ENCODE measurements around the gene MARCKSL1. TPM values are rescaled to one million over a fixed set of nuclear protein-coding genes. Genes with fewer than 3 reads are reported as not detected.
A peak's percentile ranks its signal among the peaks of the same experiment; 100 is the strongest.

The MARCKSL1 gene
- total RNA-seq, 2 experiments from 2014 or later, result 120 to 288 TPM

- intact Hi-C loops (cut with micrococcal nuclease; ENCODE audit: unreplicated experiment), result no loop called here
- DNase-seq (ENCODE audit: low spot score), result peak; percentile 48
- POLR2A ChIA-PET, result interaction anchor here (1.2 to 4.4 kb wide), 3 partner anchors 13 to 86 kb away, joined by 3 to 23 read pairs (median 4); no protein-coding TSS in a partner anchor
- Histone ChIP-seq H3K79me2 (ENCODE audit: insufficient read depth, low read depth, low read length) (peaks cover 27% of the 10 kb centered on the region), H2AFZ (ENCODE audit: low read length) (no peak overlapping the region), H3K4me1 (ENCODE audit: insufficient read depth, low read length, poor library complexity, severe bottlenecking) (peaks cover 50% of the 10 kb centered on the region), H3K4me2 (ENCODE audit: low read length) (peak overlapping the region; percentile 99), H3K9me3 (ENCODE audit: low read length) (no peaks in the 10 kb centered on the region), H3K36me3 (ENCODE audit: insufficient read depth, low read length) (peaks cover 57% of the 10 kb centered on the region), H3K9me2 (ENCODE audit: insufficient read depth, low read length) (no peaks in the 10 kb centered on the region), H4K20me1 (ENCODE audit: insufficient read depth, low read length) (peaks cover 10% of the 10 kb centered on the region), H3K4me3 (ENCODE audit: low read depth, low read length, poor library complexity, severe bottlenecking) (peak overlapping the region; percentile 85), H3K27ac (ENCODE audit: low read depth, low read length, poor library complexity, severe bottlenecking) (peak overlapping the region; percentile 64)
- CTCF ChIA-PET (ENCODE audit: unreplicated experiment), result no interaction called here
- TF ChIP-seq EZH2phosphoT487 (IDR thresholded peaks at IDR 0.05; ENCODE audit: borderline replicate concordance, low read depth, low read length) (no peak), CTCF (conservative IDR thresholded peaks at IDR 0.05; ENCODE audit: low read length) (no peak)
- BruUV-seq (replicated peaks), result no TSS peak
Observed at GRCh38 chr1:32334274-32334861, 1.7 kb downstream of the MARCKSL1 start.

- Histone ChIP-seq H3K4me3 (ENCODE audit: low read depth, low read length, poor library complexity, severe bottlenecking) (peak overlapping the region; percentile 85), H3K27ac (ENCODE audit: low read depth, low read length, poor library complexity, severe bottlenecking) (peak overlapping the region; percentile 64), H3K9me2 (ENCODE audit: insufficient read depth, low read length) (no peaks in the 10 kb centered on the region), H2AFZ (ENCODE audit: low read length) (no peak overlapping the region), H3K79me2 (ENCODE audit: insufficient read depth, low read depth, low read length) (peaks cover 27% of the 10 kb centered on the region), H3K9me3 (ENCODE audit: low read length) (no peaks in the 10 kb centered on the region), H4K20me1 (ENCODE audit: insufficient read depth, low read length) (peaks cover 10% of the 10 kb centered on the region), H3K36me3 (ENCODE audit: insufficient read depth, low read length) (peaks cover 66% of the 10 kb centered on the region), H3K4me2 (ENCODE audit: low read length) (peak overlapping the region; percentile 99), H3K4me1 (ENCODE audit: insufficient read depth, low read length, poor library complexity, severe bottlenecking) (peaks cover 49% of the 10 kb centered on the region)
- TSS peak; percentile 92 for BruUV-seq (replicated peaks)
- ChIA-PET POLR2A (interaction anchor here (0.6 to 4.4 kb wide), 8 partner anchors 9 to 312 kb away, joined by 3 to 23 read pairs (median 3); no protein-coding TSS in a partner anchor), CTCF (ENCODE audit: unreplicated experiment) (no interaction called here)
- peak; percentile 44 for DNase-seq (ENCODE audit: low spot score)
- TF ChIP-seq EZH2phosphoT487 (IDR thresholded peaks at IDR 0.05; ENCODE audit: borderline replicate concordance, low read depth, low read length), result no peak
- TF ChIP-seq CTCF (conservative IDR thresholded peaks at IDR 0.05; ENCODE audit: low read length), result 0 out of 2 replicates have a peak, but pooled peaks have one; percentile 26
- intact Hi-C loops (cut with micrococcal nuclease; ENCODE audit: unreplicated experiment), result no loop called here
Observed at GRCh38 chr1:32333251-32333963, 2.6 kb downstream of the MARCKSL1 start.
